B cell (primary cell): ENCODE results near the gene KIRREL3. TPM values are rescaled to one million over a fixed set of nuclear protein-coding genes. Genes with fewer than 3 reads are reported as not detected.

ENCODE experiments used
- ATAC-seq: fragments of 200-7000 bp; cut with Tn5 transposase; one replicate; pipeline ENCODE4 v1.10.0; 2021; ENCODE audit warnings: low read depth, mild to moderate bottlenecking, moderate number of reproducible peaks, moderate library complexity
- CTCF ChIA-PET: fragments of 350-600 bp; sonication (Branson Sonifier 250); formaldehyde crosslinking; loops from one replicate; lab custom pipeline; 2021; ENCODE audit warnings: antibody characterized with exemption, inconsistent platforms; lab: Charles Lee
- POLR2A ChIA-PET: fragments of 350-600 bp; sonication (Branson Sonifier 250); formaldehyde crosslinking; loops from one replicate; lab custom pipeline; 2021; ENCODE audit warnings: antibody characterized with exemption; lab: Charles Lee
- DNase-seq: peaks from one replicate; pipeline ENCODE4 v3.0.0; 2013
- H2AFZ ChIP-seq: 2 replicates; pipeline ENCODE4 v1.6.1; 2012; ENCODE audit warnings: mild to moderate bottlenecking, low read depth, low read length; ENCODE audit not compliant: insufficient read depth, poor library complexity, severe bottlenecking
- H3K27ac ChIP-seq, 2 donors: 1 replicate in 1 of 2; 2 replicates in 1 of 2; pipeline ENCODE4 v1.5.1; 2012 to 2013; ENCODE audit warnings: low read length in 2 of 2, mild to moderate bottlenecking in 2 of 2, moderate library complexity in 1 of 2
- H3K27me3 ChIP-seq, 4 experiments: fragments of 200-600 bp in 1 of 4; sonication (generic) in 1 of 4; replicated peaks in 1 of 4; 1 replicate in 2 of 4; 2 replicates in 2 of 4; pipeline versions ENCODE4 v1.6.1 to v1.7.0; 2013 to 2016; ENCODE audit warnings: low read length in 3 of 4, mild to moderate bottlenecking in 2 of 4, mixed read lengths in 1 of 4, moderate library complexity in 1 of 4; ENCODE audit not compliant: insufficient read depth in 4 of 4, control insufficient read depth in 3 of 4; ENCODE audit errors: control extremely low read depth in 1 of 4
- H3K36me3 ChIP-seq, 2 experiments: replicated peaks in 1 of 2; 1 replicate in 1 of 2; 2 replicates in 1 of 2; pipeline versions ENCODE4 v1.6.1 to v1.7.1; 2013; ENCODE audit warnings: low read length in 1 of 2; ENCODE audit not compliant: insufficient read depth in 2 of 2, control insufficient read depth in 1 of 2; ENCODE audit errors: control extremely low read depth in 1 of 2, extremely low read depth in 1 of 2
- H3K4me1 ChIP-seq, 2 donors: fragments of 200-600 bp in 1 of 2; sonication (generic) in 1 of 2; 1 replicate in 1 of 2; 2 replicates in 1 of 2; pipeline versions ENCODE4 v1.5.1 to v1.6.1; 2013 to 2017; ENCODE audit warnings: low read length in 2 of 2; ENCODE audit not compliant: control insufficient read depth in 2 of 2, insufficient read depth in 2 of 2
- H3K4me2 ChIP-seq: replicated peaks from 2 replicates; pipeline ENCODE3; 2012; ENCODE audit warnings: mild to moderate bottlenecking, low read depth, low read length; ENCODE audit not compliant: poor library complexity, severe bottlenecking
- H3K4me3 ChIP-seq, 5 experiments: fragments of 200-600 bp in 1 of 5; sonication (generic) in 1 of 5; 1 replicate in 3 of 5; 2 replicates in 2 of 5; pipeline versions ENCODE4 v1.5.1 to v1.7.0; 2011 to 2016; ENCODE audit warnings: low read length in 4 of 5, mild to moderate bottlenecking in 4 of 5, low read depth in 2 of 5, control low read depth in 1 of 5, moderate library complexity in 1 of 5; ENCODE audit not compliant: insufficient read depth in 1 of 5; ENCODE audit errors: control extremely low read depth in 1 of 5, extremely low read depth in 1 of 5
- H3K79me2 ChIP-seq: fragments of 200-600 bp; sonication (generic); one replicate; pipeline ENCODE4 v1.6.0; 2016; ENCODE audit warnings: low read length; ENCODE audit not compliant: control insufficient read depth, insufficient read depth
- H3K9ac ChIP-seq: fragments of 200-600 bp; sonication (generic); 2 replicates; pipeline ENCODE4 v1.6.1; 2017; ENCODE audit warnings: mild to moderate bottlenecking, low read length, moderate library complexity
- H3K9me3 ChIP-seq, 3 donors: one replicate each; pipeline versions ENCODE4 v1.6.1 to v1.7.1; 2013; ENCODE audit warnings: low read length in 2 of 3; ENCODE audit not compliant: control insufficient read depth in 2 of 3, insufficient read depth in 1 of 3; ENCODE audit errors: control extremely low read depth in 1 of 3
- H4K20me1 ChIP-seq: 2 replicates; pipeline ENCODE4 v1.6.0; 2012; ENCODE audit warnings: mild to moderate bottlenecking, low read length; ENCODE audit not compliant: insufficient read depth, control insufficient read depth, poor library complexity, severe bottlenecking
- H3K27ac Mint-ChIP-seq: one replicate; pipeline ENCODE4 v1.8.0; 2021; ENCODE audit warnings: mixed read lengths
- H3K27me3 Mint-ChIP-seq: one replicate; pipeline ENCODE4 v1.8.0; 2021; ENCODE audit warnings: mixed read lengths
- H3K4me1 Mint-ChIP-seq: one replicate; pipeline ENCODE4 v1.8.0; 2021; ENCODE audit warnings: mixed read lengths
- H3K4me3 Mint-ChIP-seq: one replicate; pipeline ENCODE4 v1.8.0; 2021; ENCODE audit warnings: mixed read lengths
- H3K9me3 Mint-ChIP-seq: one replicate; pipeline ENCODE4 v1.8.0; 2022; ENCODE audit warnings: mixed read lengths; ENCODE audit not compliant: insufficient read depth
- EZH2 ChIP-seq: IDR thresholded peaks from 2 replicates; pipeline ENCODE4 v1.6.1; 2012; ENCODE audit warnings: borderline replicate concordance, low read depth, mild to moderate bottlenecking, moderate library complexity, low read length; ENCODE audit not compliant: insufficient read depth, poor library complexity, severe bottlenecking
- WGBS: methylation state at CpG from one replicate; pipeline ENCODE4 v1.1.5; 2013; ENCODE audit warnings: missing lambda C conversion rate; ENCODE audit not compliant: insufficient coverage; 5-methylcytosine and 5-hydroxymethylcytosine counted together
- intact Hi-C: fragments of 100-400 bp; cut with micrococcal nuclease; formaldehyde crosslinking; loops from one replicate; pipeline ENCODE4 v1.10.0; 2022
- polyA plus RNA-seq: library from polyadenylated mRNA; depleted of rRNA; stranded (reverse); fragments of >200 nt; gene quantifications from 2 replicates; pipeline ENCODE4 v1.2.3, GENCODE V29; 2012
- total RNA-seq, 2 donors: library from RNA; stranded (reverse); fragments of 120-200 nt in 1 of 2; gene quantifications; 1 replicate in 1 of 2; 2 replicates in 1 of 2; pipeline versions ENCODE4 v1.2.3 to v1.2.4, GENCODE V29; 2013 to 2022
- TF ChIP-seq, protein P1 (sequence below): fragments of 200-600 bp; IDR thresholded peaks from one replicate; pipeline ENCODE4 v1.8.0; 2022; ENCODE audit warnings: antibody characterized with exemption, mild to moderate bottlenecking

Gene KIRREL3
- total and polyA plus RNA-seq, 2 donors (not counting 1 experiment from before 2014, with no cell fraction given), result not detected

- Histone ChIP-seq H3K36me3 (no peaks in the 10 kb centered on the region), H3K79me2 (no peaks in the 10 kb centered on the region), H3K9ac (no peak overlapping the region), H3K4me3 (no peak overlapping the region), H3K9me3 (no peaks in the 10 kb centered on the region), H3K4me1 (peaks cover 4 to 16% of the 10 kb centered on the region in 2 donors), H3K27me3 (no peaks in the 10 kb centered on the region), H3K4me2 (no peak overlapping the region), H4K20me1 (no peaks in the 10 kb centered on the region), H2AFZ (no peak overlapping the region), H3K27ac (no peak overlapping the region)
- ATAC-seq (no peak), DNase-seq (no peak)
- WGBS, result 91% methylated on average over 5 of the region's 5 CpGs
- ChIA-PET CTCF (interaction anchor here (2.3 to 10.0 kb wide), 3 partner anchors 15 to 168 kb away, joined by 5 to 159 read pairs (median 55); no protein-coding TSS in a partner anchor), POLR2A (no interaction called here)
- intact Hi-C loops, result no loop called here
- H3K4me3 Mint-ChIP-seq, result no peak overlapping the region
- peaks cover 10% of the 10 kb centered on the region for H3K4me1 Mint-ChIP-seq
- no peak overlapping the region for H3K27ac Mint-ChIP-seq
- TF ChIP-seq EZH2, result no peak
- TF ChIP-seq, protein P1, sequence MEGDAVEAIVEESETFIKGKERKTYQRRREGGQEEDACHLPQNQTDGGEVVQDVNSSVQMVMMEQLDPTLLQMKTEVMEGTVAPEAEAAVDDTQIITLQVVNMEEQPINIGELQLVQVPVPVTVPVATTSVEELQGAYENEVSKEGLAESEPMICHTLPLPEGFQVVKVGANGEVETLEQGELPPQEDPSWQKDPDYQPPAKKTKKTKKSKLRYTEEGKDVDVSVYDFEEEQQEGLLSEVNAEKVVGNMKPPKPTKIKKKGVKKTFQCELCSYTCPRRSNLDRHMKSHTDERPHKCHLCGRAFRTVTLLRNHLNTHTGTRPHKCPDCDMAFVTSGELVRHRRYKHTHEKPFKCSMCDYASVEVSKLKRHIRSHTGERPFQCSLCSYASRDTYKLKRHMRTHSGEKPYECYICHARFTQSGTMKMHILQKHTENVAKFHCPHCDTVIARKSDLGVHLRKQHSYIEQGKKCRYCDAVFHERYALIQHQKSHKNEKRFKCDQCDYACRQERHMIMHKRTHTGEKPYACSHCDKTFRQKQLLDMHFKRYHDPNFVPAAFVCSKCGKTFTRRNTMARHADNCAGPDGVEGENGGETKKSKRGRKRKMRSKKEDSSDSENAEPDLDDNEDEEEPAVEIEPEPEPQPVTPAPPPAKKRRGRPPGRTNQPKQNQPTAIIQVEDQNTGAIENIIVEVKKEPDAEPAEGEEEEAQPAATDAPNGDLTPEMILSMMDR, result no peak
- H3K27me3 Mint-ChIP-seq, result peaks cover 3% of the 10 kb centered on the region
- no peaks in the 10 kb centered on the region for H3K9me3 Mint-ChIP-seq
Measured at GRCh38 chr11:126478466-126478865, 522.1 kb downstream of the KIRREL3 start.

GRCh38 chr11:126477535-126478305 lies 522.9 kb downstream of the KIRREL3 start:
- Mint-ChIP-seq H3K27me3 (peaks cover 3% of the 10 kb centered on the region), H3K4me3 (peak overlapping the region; percentile 13), H3K27ac (no peak overlapping the region), H3K9me3 (no peaks in the 10 kb centered on the region), H3K4me1 (peaks cover 10% of the 10 kb centered on the region)
- intact Hi-C loops, result no loop called here
- peak overlapping the region; percentile 40 for H3K4me2 ChIP-seq
- H3K27ac ChIP-seq, result no peak overlapping the region
- H3K27me3 ChIP-seq, result no peaks in the 10 kb centered on the region
- no peaks in the 10 kb centered on the region for H3K36me3 ChIP-seq
- H3K4me1 ChIP-seq, result peaks cover 4 to 16% of the 10 kb centered on the region in 2 donors
- H3K79me2 ChIP-seq, result no peaks in the 10 kb centered on the region
- H4K20me1 ChIP-seq, result no peaks in the 10 kb centered on the region
- H2AFZ ChIP-seq, result peak overlapping the region; percentile 56
- ChIA-PET CTCF (interaction anchor here (0.6 to 10.0 kb wide), 4 partner anchors 14 to 1088 kb away, joined by 3 to 159 read pairs (median 4); no protein-coding TSS in a partner anchor), POLR2A (no interaction called here)
- TF ChIP-seq EZH2, result no peak
- TF ChIP-seq, protein P1, result no peak
- WGBS, result 39% methylated on average over 11 of the region's 14 CpGs
- no peak overlapping the region for H3K9ac ChIP-seq
- H3K4me3 ChIP-seq, result no peak overlapping the region
- ATAC-seq, result no peak
- no peak for DNase-seq
- no peaks in the 10 kb centered on the region for H3K9me3 ChIP-seq
